Body of pancreas (tissue), 4 donors: Measurements from ENCODE around the gene USH1G. TPM values are rescaled to one million over a fixed set of nuclear protein-coding genes. Genes with fewer than 3 reads are reported as not detected.
A peak's percentile ranks its signal among the peaks of the same experiment; 100 is the strongest.

ENCODE experiments used
- ATAC-seq: fragments of 150-250 bp; one replicate; pipeline ENCODE4 v1.9.1; 2016
- DNase-seq, 4 donors: peaks; one replicate each; pipeline ENCODE4 v3.0.0-alpha.2; 2019
- H3K27ac ChIP-seq, 4 donors: fragments of 200-600 bp; sonication (generic); 1 replicate in 3 of 4; 2 replicates in 1 of 4; pipeline versions ENCODE4 v1.5.1 to v1.6.1; 2016 to 2019; ENCODE audit warnings: mild to moderate bottlenecking in 1 of 4, mixed read lengths in 1 of 4, moderate library complexity in 1 of 4
- H3K27me3 ChIP-seq, 2 donors: fragments of 200-600 bp; sonication (generic); one replicate each; pipeline ENCODE4 v1.6.0; 2016; ENCODE audit warnings: mild to moderate bottlenecking in 1 of 2
- H3K36me3 ChIP-seq, 2 donors: fragments of 200-600 bp; sonication (generic); replicated peaks in 1 of 2; 2 replicates each; pipeline ENCODE4 v1.5.1; 2016; ENCODE audit warnings: low read depth in 2 of 2; ENCODE audit not compliant: insufficient read depth in 1 of 2
- H3K4me1 ChIP-seq: fragments of 200-600 bp; sonication (generic); one replicate; pipeline ENCODE4 v1.6.0; 2016
- H3K4me3 ChIP-seq, 2 donors: fragments of 200-600 bp; sonication (generic); 1 replicate in 1 of 2; 2 replicates in 1 of 2; pipeline ENCODE4 v1.5.1; 2016 to 2019
- H3K9me3 ChIP-seq, 3 donors: fragments of 200-600 bp; sonication (generic); 1 replicate in 2 of 3; 2 replicates in 1 of 3; pipeline ENCODE4 v1.5.1; 2016
- CTCF ChIP-seq, 7 experiments: fragments of 450-650 bp in 4 of 7; fragments of 200-600 bp in 3 of 7; sonication (generic) in 3 of 7; IDR thresholded peaks; one replicate each; pipeline ENCODE4 v1.5.1; 2016 to 2019; ENCODE audit warnings: antibody characterized with exemption in 7 of 7
- POLR2A ChIP-seq, 3 donors: fragments of 450-650 bp; IDR thresholded peaks; one replicate each; pipeline ENCODE4 v1.6.1; 2016; ENCODE audit warnings: antibody characterized with exemption in 3 of 3, mild to moderate bottlenecking in 2 of 3
- WGBS, 2 donors: methylation state at CpG; one replicate each; pipeline ENCODE4 v1.1.5; 2017; 5-methylcytosine and 5-hydroxymethylcytosine counted together
- intact Hi-C: fragments of 100-400 bp; cut with DNase I; formaldehyde crosslinking; loops from one replicate; pipeline ENCODE4 v1.15.1; 2023
- total RNA-seq, 2 donors: library from RNA; depleted of rRNA; stranded (reverse); fragments of >200 nt; gene quantifications; one replicate each; pipeline ENCODE4 v1.1.0, GENCODE V29; 2016

The USH1G gene
- total RNA-seq, 2 donors from 2014 or later: under 0.01 TPM; not detected in 1

GRCh38 chr17:74963656-74964055 lies 40.6 kb upstream of the USH1G start:
- H3K9me3 ChIP-seq: no peaks in the 10 kb centered on the region
- no peak for TF ChIP-seq CTCF (IDR thresholded peaks at IDR 0.05)
- no peak for TF ChIP-seq POLR2A (IDR thresholded peaks at IDR 0.05)
- intact Hi-C loops: loop anchor here (5.0 kb wide), 1 partner anchor 49 kb away; the partner anchor contains the start of gene MRPL58
- H3K4me1 ChIP-seq: peaks cover 29% of the 10 kb centered on the region
- H3K36me3 ChIP-seq: peaks cover 0 to 8% of the 10 kb centered on the region in 2 donors
- 70% methylated on average over 12 of the region's 12 CpGs; no CpG with 5 or more reads in 1 of the 2 donors for WGBS, 2 donors
- no peak overlapping the region for H3K4me3 ChIP-seq
- no peak for DNase-seq
- ATAC-seq: no peak
- H3K27ac ChIP-seq: no peak overlapping the region
- no peaks in the 10 kb centered on the region for H3K27me3 ChIP-seq

GRCh38 chr17:74962622-74963394 lies 39.8 kb upstream of the USH1G start:
- H3K4me3 ChIP-seq: no peak overlapping the region
- no peaks in the 10 kb centered on the region for H3K27me3 ChIP-seq
- ATAC-seq (no peak), DNase-seq (no peak)
- intact Hi-C loops: loop anchor here (5.0 kb wide), 1 partner anchor 49 kb away; the partner anchor contains the start of gene MRPL58
- peaks cover 4 to 8% of the 10 kb centered on the region in 2 donors for H3K36me3 ChIP-seq
- TF ChIP-seq CTCF (IDR thresholded peaks at IDR 0.05): no peak
- TF ChIP-seq POLR2A (IDR thresholded peaks at IDR 0.05): no peak
- H3K27ac ChIP-seq: no peak overlapping the region
- peaks cover 20% of the 10 kb centered on the region for H3K4me1 ChIP-seq
- 76 to 89% methylated on average over 7 to 18 of the region's 18 CpGs for WGBS, 2 donors
- no peaks in the 10 kb centered on the region for H3K9me3 ChIP-seq

- 29 to 47% methylated on average over 12 to 23 of the region's 23 CpGs for WGBS, 2 donors
- peaks cover 17% of the 10 kb centered on the region for H3K4me1 ChIP-seq
- peak; percentile 90 to 93 (median 92) for DNase-seq
Measured at GRCh38 chr17:74961657-74962350, 38.7 kb upstream of the USH1G start.

More at GRCh38 chr17:74961657-74962350, 38.7 kb upstream of the USH1G start:
- Histone ChIP-seq H3K27ac (peak overlapping the region in 1 of 4 donors; percentile 14), H3K9me3 (no peaks in the 10 kb centered on the region), H3K4me3 (no peak overlapping the region), H3K27me3 (no peaks in the 10 kb centered on the region), H3K36me3 (peaks cover 4 to 9% of the 10 kb centered on the region in 2 donors)
- ATAC-seq: peak; percentile 87
- intact Hi-C loops: loop anchor here (5.0 kb wide), 1 partner anchor 50 kb away; the partner anchor contains the start of gene MRPL58
- no peak for TF ChIP-seq POLR2A (IDR thresholded peaks at IDR 0.05)
- TF ChIP-seq CTCF (IDR thresholded peaks at IDR 0.05): peak; percentile 68 to 84 (median 79)
